ENCODE measurements around the gene SCFD2.
A peak's percentile ranks its signal among the peaks of the same experiment; 100 is the strongest.
"Not testable (repeated sequence)": the region's sequence is repeated elsewhere in the genome, so short reads cannot be mapped to it uniquely, and the experiment has no call there.

Gene SCFD2

GRCh38 chr4:53043055-53043454 lies 322.8 kb downstream of the SCFD2 start:
- DNase-seq = no peak

GRCh38 chr4:53040851-53041250 lies 325.0 kb downstream of the SCFD2 start:
- no peak for DNase-seq

GRCh38 chr4:53040459-53040815 lies 325.4 kb downstream of the SCFD2 start:
- no peak for DNase-seq

GRCh38 chr4:53039741-53040458 lies 326.0 kb downstream of the SCFD2 start:
- peak in 1 of 2 donors; percentile 2 for DNase-seq

GRCh38 chr4:53037892-53038291 lies 328.0 kb downstream of the SCFD2 start:
- DNase-seq = no peak

- not testable (repeated sequence) for DNase-seq
These were observed 333.0 kb downstream of the SCFD2 start for GRCh38 chr4:53032908-53033307.

- no peak for DNase-seq
These were observed 339.6 kb downstream of the SCFD2 start for GRCh38 chr4:53026233-53026632.

- DNase-seq = no peak
These were observed 342.1 kb downstream of the SCFD2 start for GRCh38 chr4:53023677-53024299.

GRCh38 chr4:53022513-53023100 lies 343.3 kb downstream of the SCFD2 start:
- DNase-seq = no peak

- DNase-seq = no peak
These were observed 343.9 kb downstream of the SCFD2 start for GRCh38 chr4:53021754-53022512.

GRCh38 chr4:53019485-53020382 lies 346.1 kb downstream of the SCFD2 start:
- no peak for DNase-seq

GRCh38 chr4:53018471-53018870 lies 347.4 kb downstream of the SCFD2 start:
- DNase-seq = no peak

GRCh38 chr4:53016099-53016820 lies 349.6 kb downstream of the SCFD2 start:
- no peak for DNase-seq

- peak in 1 of 2 donors; percentile 41 for DNase-seq
These were observed 350.2 kb downstream of the SCFD2 start for GRCh38 chr4:53015681-53016080.

GRCh38 chr4:53014881-53015280 lies 351.0 kb downstream of the SCFD2 start:
- no peak for DNase-seq

GRCh38 chr4:53013873-53014775 lies 351.7 kb downstream of the SCFD2 start:
- no peak for DNase-seq

- DNase-seq = peak in 1 of 2 donors; percentile 79
These were observed 353.1 kb downstream of the SCFD2 start for GRCh38 chr4:53012738-53013137.

- no peak for DNase-seq
These were observed 354.5 kb downstream of the SCFD2 start for GRCh38 chr4:53011259-53011905.

GRCh38 chr4:53010318-53010717 lies 355.5 kb downstream of the SCFD2 start:
- no peak for DNase-seq

GRCh38 chr4:53009824-53010223 lies 356.0 kb downstream of the SCFD2 start:
- DNase-seq = no peak
